HepG2 (cell line): ENCODE measurements around the gene CNKSR3. TPM values are rescaled to one million over a fixed set of nuclear protein-coding genes. Genes with fewer than 3 reads are reported as not detected.

Experiments used
- BRD4 ChIP-seq: sonication (generic); formaldehyde crosslinking; IDR thresholded peaks from 2 replicates; pipeline ENCODE4 v1.4.0; 2020; ENCODE audit warnings: missing genetic modification reagents
- FLYWCH1 ChIP-seq: sonication (generic); formaldehyde crosslinking; IDR thresholded peaks from 2 replicates; pipeline ENCODE4 v1.8.1; 2023; ENCODE audit warnings: mild to moderate bottlenecking, missing genetic modification reagents
- MZF1 ChIP-seq: sonication (generic); formaldehyde crosslinking; IDR thresholded peaks from 2 replicates; pipeline ENCODE4 v1.8.1; 2023; ENCODE audit warnings: mild to moderate bottlenecking, missing genetic modification reagents, borderline replicate concordance
- NCOA2 ChIP-seq: sonication (generic); formaldehyde crosslinking; IDR thresholded peaks from 2 replicates; pipeline ENCODE4 v1.8.0; 2022; ENCODE audit warnings: inconsistent platforms
- NCOR1 ChIP-seq: fragments of 200-600 bp; sonication (generic); IDR thresholded peaks from 2 replicates; pipeline ENCODE4 v1.7.0; 2017; ENCODE audit warnings: antibody characterized with exemption, low read length, borderline replicate concordance
- TCF7 ChIP-seq: sonication (generic); IDR thresholded peaks from 2 replicates; pipeline ENCODE4 v1.6.1; 2016; ENCODE audit warnings: antibody characterized with exemption, low read depth
- ZFP36L1 ChIP-seq: sonication (generic); formaldehyde crosslinking; IDR thresholded peaks from 2 replicates; pipeline ENCODE4 v1.8.0; 2022; ENCODE audit warnings: mild to moderate bottlenecking, missing genetic modification reagents, moderate library complexity
- ZFP37 ChIP-seq: sonication (generic); formaldehyde crosslinking; IDR thresholded peaks from 2 replicates; pipeline ENCODE4 v1.4.0; 2020; ENCODE audit warnings: missing genetic modification reagents, borderline replicate concordance
- ZFP90 ChIP-seq: sonication (generic); formaldehyde crosslinking; IDR thresholded peaks from 2 replicates; pipeline ENCODE4 v1.8.0; 2022; ENCODE audit warnings: missing genetic modification reagents, mild to moderate bottlenecking, inconsistent platforms, borderline replicate concordance
- ZNF430 ChIP-seq: sonication (generic); formaldehyde crosslinking; IDR thresholded peaks from 2 replicates; pipeline ENCODE4 v1.9.0; 2021; ENCODE audit warnings: mild to moderate bottlenecking, missing genetic modification reagents
- ZNF616 ChIP-seq: sonication (generic); formaldehyde crosslinking; IDR thresholded peaks from 2 replicates; pipeline ENCODE4 v1.5.0; 2020; ENCODE audit warnings: low read depth, mild to moderate bottlenecking, missing genetic modification reagents
- ZNF619 ChIP-seq: sonication (generic); formaldehyde crosslinking; IDR thresholded peaks from 2 replicates; pipeline ENCODE4 v1.4.0; 2020; ENCODE audit warnings: mild to moderate bottlenecking, missing genetic modification reagents
- ZNF644 ChIP-seq: IDR thresholded peaks from 2 replicates; pipeline ENCODE4 v1.6.1; 2016; ENCODE audit warnings: low read depth
- ZNF703 ChIP-seq: sonication (generic); formaldehyde crosslinking; IDR thresholded peaks from 2 replicates; pipeline ENCODE4 v1.5.1; 2020; ENCODE audit warnings: missing genetic modification reagents, mild to moderate bottlenecking, moderate library complexity, borderline replicate concordance
- ZNF839 ChIP-seq: sonication (generic); formaldehyde crosslinking; IDR thresholded peaks from 2 replicates; pipeline ENCODE4 v1.4.0; 2020; ENCODE audit warnings: missing genetic modification reagents, mild to moderate bottlenecking, borderline replicate concordance
- polyA plus RNA-seq, 8 experiments: library from polyadenylated mRNA; depleted of rRNA in 3 of 8; stranded (reverse) in 7 of 8; unstranded in 1 of 8; fragments of >200 nt; fragmentation: Illumina TruSeq in 4 of 8; extraction: Trizol in 4 of 8; gene quantifications; 2 replicates each; pipeline versions ENCODE4 v1.2.1 to v1.2.3, GENCODE V29; 2011 to 2016; ENCODE audit warnings: low read depth in 4 of 8, missing spikeins in 1 of 8, mixed read lengths in 1 of 8; ENCODE audit not compliant: insufficient read depth in 1 of 8
- total RNA-seq, 5 experiments: library from RNA; depleted of rRNA; stranded (reverse); fragments of >200 nt; fragmentation: Illumina TruSeq; extraction: Trizol; gene quantifications; 2 replicates each; pipeline ENCODE4 v1.2.3, GENCODE V29; 2016; ENCODE audit warnings: low read depth in 1 of 5
- TF ChIP-seq, protein P1 (sequence below): fragments of 450-650 bp; IDR thresholded peaks from 2 replicates; pipeline ENCODE4 v1.6.1; 2016
- TF ChIP-seq, protein P2 (sequence below): sonication (generic); formaldehyde crosslinking; IDR thresholded peaks from 2 replicates; pipeline ENCODE4 v1.8.1; 2023; ENCODE audit warnings: missing genetic modification reagents, inconsistent platforms, borderline replicate concordance
- TF ChIP-seq, protein P3 (sequence below): IDR thresholded peaks from 2 replicates; pipeline ENCODE4 v1.6.1; 2016
- TF ChIP-seq, protein P4 (sequence below): sonication (generic); formaldehyde crosslinking; conservative IDR thresholded peaks from 2 replicates; pipeline ENCODE4 v1.4.0; 2020; ENCODE audit warnings: missing genetic modification reagents
- TF ChIP-seq, protein P5 (sequence below): sonication (generic); formaldehyde crosslinking; IDR thresholded peaks from 2 replicates; pipeline ENCODE4 v1.5.0; 2020; ENCODE audit warnings: mild to moderate bottlenecking, missing genetic modification reagents, moderate library complexity

The CNKSR3 gene
- total and polyA plus RNA-seq, 2 of the 13 experiments (the other 11 are each of a cell fraction or from before 2014, with no cell fraction given), result 9.2 to 38.6 TPM

- TF ChIP-seq ZNF644 (CRISPR knock-in tag) (peak; percentile 15; the same call in 1 of the 2 replicates), ZFP37 (no peak), MZF1 (CRISPR knock-in tag) (no peak), NCOR1 (peak; percentile 71; the same call in 1 of the 2 replicates), ZFP36L1 (CRISPR knock-in tag) (no peak), TCF7 (0 out of 2 replicates have a peak, but pooled peaks have one; percentile 22), ZNF703 (CRISPR knock-in tag) (no peak), ZNF619 (CRISPR knock-in tag) (no peak), ZNF839 (CRISPR knock-in tag) (no peak), ZNF430 (CRISPR knock-in tag) (no peak), ZNF616 (no peak), FLYWCH1 (CRISPR knock-in tag) (no peak), BRD4 (CRISPR knock-in tag) (no peak), ZFP90 (CRISPR knock-in tag) (no peak), NCOA2 (CRISPR knock-in tag) (no peak; the same call in 1 of the 2 replicates)
- TF ChIP-seq, protein P1, sequence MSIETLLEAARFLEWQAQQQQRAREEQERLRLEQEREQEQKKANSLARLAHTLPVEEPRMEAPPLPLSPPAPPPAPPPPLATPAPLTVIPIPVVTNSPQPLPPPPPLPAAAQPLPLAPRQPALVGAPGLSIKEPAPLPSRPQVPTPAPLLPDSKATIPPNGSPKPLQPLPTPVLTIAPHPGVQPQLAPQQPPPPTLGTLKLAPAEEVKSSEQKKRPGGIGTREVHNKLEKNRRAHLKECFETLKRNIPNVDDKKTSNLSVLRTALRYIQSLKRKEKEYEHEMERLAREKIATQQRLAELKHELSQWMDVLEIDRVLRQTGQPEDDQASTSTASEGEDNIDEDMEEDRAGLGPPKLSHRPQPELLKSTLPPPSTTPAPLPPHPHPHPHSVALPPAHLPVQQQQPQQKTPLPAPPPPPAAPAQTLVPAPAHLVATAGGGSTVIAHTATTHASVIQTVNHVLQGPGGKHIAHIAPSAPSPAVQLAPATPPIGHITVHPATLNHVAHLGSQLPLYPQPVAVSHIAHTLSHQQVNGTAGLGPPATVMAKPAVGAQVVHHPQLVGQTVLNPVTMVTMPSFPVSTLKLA, result peak; percentile 31
- TF ChIP-seq, protein P2, sequence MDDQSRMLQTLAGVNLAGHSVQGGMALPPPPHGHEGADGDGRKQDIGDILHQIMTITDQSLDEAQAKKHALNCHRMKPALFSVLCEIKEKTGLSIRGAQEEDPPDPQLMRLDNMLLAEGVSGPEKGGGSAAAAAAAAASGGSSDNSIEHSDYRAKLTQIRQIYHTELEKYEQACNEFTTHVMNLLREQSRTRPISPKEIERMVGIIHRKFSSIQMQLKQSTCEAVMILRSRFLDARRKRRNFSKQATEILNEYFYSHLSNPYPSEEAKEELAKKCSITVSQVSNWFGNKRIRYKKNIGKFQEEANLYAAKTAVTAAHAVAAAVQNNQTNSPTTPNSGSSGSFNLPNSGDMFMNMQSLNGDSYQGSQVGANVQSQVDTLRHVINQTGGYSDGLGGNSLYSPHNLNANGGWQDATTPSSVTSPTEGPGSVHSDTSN (CRISPR knock-in tag), result no peak
- TF ChIP-seq, protein P3, sequence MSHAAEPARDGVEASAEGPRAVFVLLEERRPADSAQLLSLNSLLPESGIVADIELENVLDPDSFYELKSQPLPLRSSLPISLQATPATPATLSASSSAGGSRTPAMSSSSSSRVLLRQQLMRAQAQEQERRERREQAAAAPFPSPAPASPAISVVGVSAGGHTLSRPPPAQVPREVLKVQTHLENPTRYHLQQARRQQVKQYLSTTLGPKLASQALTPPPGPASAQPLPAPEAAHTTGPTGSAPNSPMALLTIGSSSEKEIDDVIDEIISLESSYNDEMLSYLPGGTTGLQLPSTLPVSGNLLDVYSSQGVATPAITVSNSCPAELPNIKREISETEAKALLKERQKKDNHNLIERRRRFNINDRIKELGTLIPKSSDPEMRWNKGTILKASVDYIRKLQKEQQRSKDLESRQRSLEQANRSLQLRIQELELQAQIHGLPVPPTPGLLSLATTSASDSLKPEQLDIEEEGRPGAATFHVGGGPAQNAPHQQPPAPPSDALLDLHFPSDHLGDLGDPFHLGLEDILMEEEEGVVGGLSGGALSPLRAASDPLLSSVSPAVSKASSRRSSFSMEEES, result 0 out of 2 replicates have a peak, but pooled peaks have one; percentile 16
- TF ChIP-seq, protein P4, sequence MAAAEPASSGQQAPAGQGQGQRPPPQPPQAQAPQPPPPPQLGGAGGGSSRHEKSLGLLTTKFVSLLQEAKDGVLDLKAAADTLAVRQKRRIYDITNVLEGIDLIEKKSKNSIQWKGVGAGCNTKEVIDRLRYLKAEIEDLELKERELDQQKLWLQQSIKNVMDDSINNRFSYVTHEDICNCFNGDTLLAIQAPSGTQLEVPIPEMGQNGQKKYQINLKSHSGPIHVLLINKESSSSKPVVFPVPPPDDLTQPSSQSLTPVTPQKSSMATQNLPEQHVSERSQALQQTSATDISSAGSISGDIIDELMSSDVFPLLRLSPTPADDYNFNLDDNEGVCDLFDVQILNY (CRISPR knock-in tag), result no peak
- TF ChIP-seq, protein P5, sequence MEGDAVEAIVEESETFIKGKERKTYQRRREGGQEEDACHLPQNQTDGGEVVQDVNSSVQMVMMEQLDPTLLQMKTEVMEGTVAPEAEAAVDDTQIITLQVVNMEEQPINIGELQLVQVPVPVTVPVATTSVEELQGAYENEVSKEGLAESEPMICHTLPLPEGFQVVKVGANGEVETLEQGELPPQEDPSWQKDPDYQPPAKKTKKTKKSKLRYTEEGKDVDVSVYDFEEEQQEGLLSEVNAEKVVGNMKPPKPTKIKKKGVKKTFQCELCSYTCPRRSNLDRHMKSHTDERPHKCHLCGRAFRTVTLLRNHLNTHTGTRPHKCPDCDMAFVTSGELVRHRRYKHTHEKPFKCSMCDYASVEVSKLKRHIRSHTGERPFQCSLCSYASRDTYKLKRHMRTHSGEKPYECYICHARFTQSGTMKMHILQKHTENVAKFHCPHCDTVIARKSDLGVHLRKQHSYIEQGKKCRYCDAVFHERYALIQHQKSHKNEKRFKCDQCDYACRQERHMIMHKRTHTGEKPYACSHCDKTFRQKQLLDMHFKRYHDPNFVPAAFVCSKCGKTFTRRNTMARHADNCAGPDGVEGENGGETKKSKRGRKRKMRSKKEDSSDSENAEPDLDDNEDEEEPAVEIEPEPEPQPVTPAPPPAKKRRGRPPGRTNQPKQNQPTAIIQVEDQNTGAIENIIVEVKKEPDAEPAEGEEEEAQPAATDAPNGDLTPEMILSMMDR, result no peak
These were observed 1.7 kb downstream of the CNKSR3 start (continued) for GRCh38 chr6:154508573-154509375.
